Kidney glomerular epithelial cell (primary cell): ENCODE results near the gene ZNF790.
A peak's percentile ranks its signal among the peaks of the same experiment; 100 is the strongest.
"Not testable (repeated sequence)": the region's sequence is repeated elsewhere in the genome, so short reads cannot be mapped to it uniquely, and the experiment has no call there.

Source experiments
- DNase-seq: peaks from one replicate; lab custom pipeline; 2025; lab: John Stamatoyannopoulos, UW

Gene ZNF790

DNA sequence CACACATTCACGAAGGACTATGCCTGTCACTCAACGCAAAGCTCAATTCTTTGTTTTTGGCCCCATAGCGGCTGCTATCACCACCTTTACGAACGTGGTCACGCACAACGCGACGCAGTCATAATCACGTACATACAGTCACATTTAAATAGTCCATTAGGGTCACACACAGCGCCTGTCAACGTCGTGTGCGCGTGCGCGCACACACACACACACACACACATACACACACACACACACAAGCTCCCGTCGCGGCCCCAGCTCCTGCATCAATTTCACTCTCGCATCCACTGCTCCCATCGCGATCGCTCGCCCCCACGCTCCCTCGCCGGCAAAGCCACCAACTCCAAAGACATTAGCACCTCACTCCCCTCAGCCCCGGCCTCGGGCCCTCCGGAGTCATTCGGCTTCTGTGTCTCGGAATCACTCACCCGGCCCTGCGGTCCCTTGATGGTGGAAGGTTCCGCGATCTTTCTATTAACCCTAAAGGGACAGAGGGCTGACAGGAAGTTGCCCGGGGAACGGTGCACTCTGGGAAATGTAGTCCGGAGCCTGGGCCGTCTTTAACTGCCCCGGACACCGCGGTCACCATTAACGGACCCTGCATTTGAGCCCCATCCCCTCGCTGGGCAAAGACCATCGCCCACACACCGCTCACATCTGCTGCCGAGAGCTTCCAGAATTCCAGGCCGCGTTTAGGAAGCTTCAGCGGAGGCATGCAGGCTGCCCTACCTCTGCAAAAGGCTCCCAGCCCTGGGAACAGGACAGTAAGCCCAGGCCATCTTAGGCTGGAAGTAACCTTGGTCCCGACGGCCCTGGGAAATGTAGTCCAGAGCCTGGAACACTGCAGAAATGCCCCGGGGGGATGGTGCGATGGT is at the start of gene ZNF790:
TSS of gene ZNF790 (minus strand) at position 482 of the 878 bp plus-strand sequence. CDS start 12,768 bp downstream, outside the sequence.
- peak; percentile 79 for DNase-seq

DNA sequence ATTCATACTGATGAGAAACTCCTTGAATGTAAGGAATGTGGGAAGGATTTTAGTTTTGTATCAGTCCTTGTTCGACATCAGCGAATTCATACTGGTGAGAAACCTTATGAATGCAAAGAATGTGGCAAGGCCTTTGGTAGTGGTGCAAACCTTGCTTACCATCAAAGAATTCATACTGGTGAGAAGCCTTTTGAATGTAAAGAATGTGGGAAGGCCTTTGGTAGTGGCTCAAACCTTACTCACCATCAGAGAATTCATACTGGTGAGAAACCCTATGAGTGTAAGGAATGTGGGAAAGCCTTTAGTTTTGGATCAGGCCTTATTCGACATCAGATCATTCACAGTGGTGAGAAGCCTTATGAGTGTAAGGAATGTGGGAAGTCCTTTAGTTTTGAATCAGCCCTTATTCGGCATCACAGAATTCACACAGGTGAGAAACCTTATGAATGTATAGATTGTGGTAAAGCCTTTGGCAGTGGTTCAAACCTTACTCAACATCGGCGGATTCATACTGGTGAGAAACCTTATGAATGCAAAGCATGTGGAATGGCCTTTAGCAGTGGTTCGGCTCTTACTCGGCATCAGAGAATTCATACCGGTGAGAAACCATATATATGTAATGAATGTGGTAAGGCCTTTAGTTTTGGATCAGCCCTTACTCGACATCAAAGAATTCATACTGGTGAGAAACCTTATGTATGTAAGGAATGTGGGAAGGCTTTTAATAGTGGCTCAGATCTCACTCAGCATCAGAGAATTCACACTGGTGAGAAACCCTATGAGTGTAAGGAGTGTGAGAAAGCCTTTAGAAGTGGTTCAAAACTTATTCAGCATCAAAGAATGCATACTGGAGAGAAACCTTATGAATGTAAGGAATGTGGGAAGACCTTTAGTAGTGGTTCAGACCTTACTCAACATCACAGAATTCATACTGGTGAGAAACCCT is 39.1 kb upstream of the ZNF790 start:
- no peak for DNase-seq

DNA sequence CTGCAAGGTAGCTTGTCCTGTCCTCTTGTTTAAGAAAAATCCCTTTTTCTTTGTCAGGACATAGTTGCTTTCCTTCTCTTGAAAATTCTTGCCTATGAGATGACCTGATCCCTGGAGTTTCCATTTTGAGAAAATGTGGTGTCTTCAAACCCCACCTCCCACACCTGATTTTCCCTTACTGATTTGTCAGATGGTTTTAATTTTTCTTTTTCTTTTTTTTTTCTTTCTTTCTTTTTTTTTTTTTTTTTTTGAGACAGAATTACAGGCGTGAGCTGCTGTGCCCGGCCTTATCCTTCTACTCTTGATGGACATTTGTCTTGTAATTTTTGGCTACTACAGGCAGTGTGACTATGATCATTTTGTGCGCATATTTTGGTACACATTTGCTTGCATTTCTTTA is 13.7 kb upstream of the ZNF790 start:
- DNase-seq = no peak

DNA sequence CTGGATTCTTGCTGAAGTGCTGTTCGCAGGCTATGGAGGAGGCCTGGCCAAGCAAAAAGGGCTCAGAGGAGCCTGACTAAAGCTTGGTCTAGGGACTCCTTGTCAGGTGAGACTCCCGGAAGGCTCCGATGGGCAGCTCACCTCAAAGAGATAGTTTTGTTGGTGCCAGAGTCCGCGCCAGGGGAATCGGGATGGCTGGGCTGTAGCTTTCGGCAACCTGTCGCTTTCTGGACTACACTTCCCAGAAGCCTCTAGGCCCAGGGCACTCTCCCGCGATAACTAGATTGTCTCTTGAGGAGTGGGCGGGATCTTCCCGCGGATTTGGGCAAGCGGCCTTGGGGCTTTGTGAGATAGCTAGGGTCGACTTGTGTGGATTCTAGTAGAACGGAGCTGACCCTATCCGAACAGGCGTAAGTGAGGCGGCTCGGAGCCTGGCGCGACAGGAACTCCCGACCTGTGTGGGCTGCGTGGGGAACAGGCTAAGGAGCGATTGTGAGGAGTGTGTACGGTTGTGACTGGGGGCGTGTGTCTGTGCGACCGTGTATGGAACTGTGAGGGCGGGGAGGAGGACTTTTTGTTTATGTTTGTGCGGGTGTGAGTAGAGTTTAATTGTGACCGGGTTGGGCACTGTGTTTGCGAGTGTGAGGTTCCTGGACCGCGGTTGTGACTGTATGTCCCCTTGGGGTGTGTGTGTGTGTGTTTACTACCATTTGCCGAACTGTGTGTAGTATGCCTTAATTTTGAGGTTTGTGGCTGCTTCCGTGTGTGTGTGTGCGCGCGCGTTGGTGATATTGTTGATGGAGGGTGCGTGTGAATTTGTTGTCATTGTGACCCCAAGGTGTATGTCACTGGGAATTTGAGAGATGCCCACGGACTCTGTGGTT is 12.6 kb upstream of the ZNF790 start, which contains the start of gene ZNF345:
TSS of gene ZNF345 (plus strand) at position 318 of the 884 bp plus-strand sequence. CDS start 25,955 bp downstream, outside the sequence.
- DNase-seq = peak; percentile 87

DNA sequence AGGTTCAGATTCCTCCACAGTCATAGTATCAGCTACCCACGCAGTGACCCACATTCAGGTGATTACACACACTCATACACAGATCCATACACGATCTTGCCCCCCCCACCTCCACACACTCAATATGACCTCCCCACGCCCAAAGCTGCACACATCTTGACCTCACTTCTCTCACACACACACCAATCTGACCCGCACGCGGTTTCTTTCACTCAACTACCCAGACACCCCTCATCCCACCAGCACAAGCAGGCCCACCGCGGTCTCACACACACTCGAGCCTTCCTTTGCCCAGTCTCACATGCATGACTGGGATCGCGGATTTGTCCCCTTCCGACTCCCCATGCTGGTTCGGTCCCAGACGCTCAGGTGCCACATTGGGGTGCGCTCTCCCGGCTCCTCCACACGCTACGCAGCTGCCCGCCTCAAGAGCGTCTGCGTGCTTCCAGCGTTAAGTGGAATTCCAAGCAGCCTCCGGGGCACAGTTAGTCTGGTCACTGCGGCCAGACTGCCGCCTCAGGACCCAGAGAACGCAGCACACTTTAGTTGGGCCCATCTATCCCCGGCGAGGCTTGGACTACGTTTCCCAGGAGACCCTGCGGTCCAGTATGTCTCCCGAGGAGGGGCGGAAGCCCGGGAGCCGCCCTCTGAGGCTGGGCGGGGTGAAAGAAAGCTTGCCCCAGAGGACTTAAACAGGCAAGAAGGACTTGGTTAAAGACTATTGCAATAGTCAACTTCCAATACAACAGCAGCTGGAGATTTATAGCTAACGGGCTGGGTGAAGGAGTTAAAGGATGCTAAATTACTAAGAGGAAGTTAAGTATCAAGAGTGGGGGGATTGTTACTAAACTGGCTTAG is 11.7 kb upstream of the ZNF790 start:
- DNase-seq = peak; percentile 79

DNA sequence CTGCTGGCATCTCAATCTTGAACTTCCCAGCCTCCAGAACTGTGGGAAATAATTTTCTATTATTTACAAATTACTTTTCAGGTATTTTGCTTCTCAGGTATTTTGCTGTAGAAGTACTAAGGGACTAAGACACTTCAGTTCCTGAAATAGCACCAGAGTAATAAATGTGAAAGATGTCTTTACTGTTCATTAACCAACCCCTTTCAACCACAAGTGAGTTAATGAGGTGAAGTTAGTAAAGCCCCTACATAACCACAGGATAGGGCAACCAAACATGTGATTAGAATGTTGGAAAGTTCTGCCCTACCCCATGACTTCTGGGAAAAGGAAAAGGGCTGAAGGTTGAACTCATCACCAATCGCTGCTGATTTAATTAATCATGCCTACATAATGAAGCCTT is 9.8 kb upstream of the ZNF790 start:
- DNase-seq = no peak

DNA sequence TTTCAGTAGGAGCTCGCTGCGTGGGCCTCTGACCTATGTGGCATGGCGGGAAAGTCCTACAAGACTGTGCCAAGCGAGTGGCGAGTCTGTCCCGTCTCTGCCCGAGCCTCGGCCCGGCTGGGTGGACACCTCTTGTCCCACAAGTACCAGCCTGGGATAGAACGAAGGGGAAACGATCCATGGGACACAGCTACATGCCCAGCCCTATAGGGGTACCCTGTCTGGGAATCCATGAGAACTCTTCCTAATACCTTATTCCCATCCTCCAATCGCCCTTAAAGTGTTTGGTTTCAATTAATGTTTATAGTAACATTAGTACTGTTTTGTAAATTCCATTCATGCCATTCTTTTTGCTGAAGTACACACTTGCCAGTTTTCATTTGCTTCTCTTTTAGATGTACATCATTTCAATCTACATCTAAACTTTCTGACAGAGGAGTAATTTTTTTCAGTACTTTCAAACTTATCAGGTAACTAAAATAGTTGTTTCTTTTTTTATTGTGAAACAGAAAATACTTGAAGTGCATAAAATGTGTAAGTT is 667 bp upstream of the ZNF790 start:
- DNase-seq = no peak

DNA sequence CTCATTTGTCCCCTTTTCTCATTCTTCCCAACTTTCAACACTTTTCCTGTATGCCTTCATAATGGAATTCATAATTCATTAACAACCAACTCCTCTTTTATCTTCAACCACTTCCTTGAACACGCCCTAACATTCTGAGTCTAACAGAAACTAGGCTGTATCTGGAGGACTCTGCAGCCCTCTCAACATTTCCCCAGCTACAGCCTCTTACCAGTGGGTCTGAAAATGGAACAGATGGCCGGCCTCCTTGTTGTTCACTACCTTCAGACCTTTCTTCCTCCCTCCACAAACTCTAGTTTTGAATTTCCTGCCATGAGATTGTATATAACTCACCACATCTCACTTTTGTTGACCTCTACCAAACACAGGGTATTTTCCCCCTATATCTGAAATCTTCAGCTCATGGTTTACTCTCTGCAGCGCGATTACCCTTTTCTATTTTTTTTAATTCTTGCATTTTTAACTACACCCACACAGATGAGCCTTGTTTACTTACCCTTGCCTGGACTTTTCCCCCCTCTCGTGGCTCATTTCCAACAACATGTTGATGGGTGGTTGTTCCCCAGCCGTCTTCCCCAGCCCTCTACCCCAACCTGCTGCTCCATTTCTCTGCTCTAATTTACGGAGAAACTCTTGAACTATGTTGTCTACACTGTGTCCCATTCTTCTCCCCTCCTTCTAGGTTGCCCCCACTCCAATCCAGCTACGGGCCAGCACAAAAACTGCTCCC is 846 bp downstream of the ZNF790 start:
- DNase-seq = peak; percentile 14

DNA sequence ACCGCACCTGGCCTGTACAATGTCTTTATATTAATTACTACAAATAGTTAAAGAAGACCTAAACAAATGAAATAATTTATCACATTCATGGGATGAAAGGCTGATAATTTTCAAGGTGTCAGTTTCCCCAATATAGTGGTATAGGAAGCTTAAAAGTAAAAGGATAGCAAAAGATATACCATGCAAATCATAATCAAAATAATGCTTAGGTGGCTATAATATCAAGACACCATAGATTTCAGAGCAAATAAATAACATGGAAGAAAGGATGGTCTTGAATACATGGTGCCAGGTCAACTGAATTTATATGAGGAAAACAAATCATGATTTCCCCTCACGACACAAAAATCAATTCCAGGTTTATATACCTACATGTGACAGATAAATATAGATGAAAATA is 4.8 kb downstream of the ZNF790 start:
- no peak for DNase-seq

DNA sequence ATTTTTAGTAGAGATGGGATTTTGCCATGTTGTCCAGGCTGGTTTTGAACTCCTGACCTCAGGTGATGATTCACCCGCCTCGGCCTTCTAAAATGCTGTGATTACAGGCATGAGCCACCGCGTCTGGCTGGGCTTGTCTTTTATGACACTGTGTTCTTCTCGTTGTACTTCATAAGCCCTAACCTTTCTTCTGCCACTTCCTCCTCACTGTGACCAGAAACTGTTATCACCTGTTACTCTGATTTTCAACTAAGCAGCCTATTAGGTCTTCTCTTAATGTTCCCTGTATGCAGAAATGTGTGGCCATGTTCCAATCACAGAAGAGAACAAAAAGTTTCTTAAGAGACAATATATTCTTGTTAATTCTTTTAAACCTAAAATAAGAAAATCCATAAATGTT is 16.4 kb downstream of the ZNF790 start:
- DNase-seq = no peak

DNA sequence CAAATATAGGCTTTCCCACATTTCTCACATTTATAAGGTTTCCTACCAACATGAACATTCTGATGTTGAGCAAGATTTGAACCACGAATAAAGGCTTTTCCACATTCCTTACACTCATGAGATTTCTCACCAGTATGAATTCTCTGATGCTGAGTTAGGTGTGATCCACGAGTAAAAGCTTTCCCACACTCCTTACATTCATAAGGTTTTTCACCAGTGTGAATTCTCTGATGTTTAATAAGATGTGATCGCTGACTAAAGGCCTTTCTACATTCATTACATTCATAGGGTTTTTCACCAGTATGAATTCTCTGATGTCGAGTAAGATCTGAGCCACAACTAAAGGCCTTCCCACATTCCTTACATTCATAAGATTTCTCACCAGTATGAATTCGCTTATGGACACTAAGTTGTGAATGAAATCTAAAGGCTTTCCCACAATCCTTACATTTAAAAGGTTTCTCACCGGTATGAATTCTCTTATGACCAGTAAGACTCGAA is 19.0 kb downstream of the ZNF790 start:
- no peak for DNase-seq

DNA sequence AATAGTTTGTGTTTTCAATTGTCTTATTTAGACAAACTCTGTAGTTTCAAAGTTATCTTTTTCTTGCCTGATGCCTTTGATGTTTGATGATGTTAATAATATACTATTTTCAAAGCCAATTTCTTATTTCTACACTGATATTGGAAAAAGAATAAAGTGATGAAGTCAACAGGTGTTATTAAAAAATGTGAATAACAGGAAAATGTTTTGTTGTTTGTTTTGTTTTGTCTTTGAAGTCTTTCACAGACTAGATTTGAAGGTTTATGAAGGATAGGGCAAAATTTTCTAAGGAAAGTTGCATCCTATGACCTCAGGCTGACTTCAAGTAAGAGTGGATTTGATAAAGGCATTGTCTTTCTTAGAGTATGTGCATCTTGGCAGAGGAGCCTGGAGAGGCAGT is 31.2 kb downstream of the ZNF790 start:
- DNase-seq = no peak

DNA sequence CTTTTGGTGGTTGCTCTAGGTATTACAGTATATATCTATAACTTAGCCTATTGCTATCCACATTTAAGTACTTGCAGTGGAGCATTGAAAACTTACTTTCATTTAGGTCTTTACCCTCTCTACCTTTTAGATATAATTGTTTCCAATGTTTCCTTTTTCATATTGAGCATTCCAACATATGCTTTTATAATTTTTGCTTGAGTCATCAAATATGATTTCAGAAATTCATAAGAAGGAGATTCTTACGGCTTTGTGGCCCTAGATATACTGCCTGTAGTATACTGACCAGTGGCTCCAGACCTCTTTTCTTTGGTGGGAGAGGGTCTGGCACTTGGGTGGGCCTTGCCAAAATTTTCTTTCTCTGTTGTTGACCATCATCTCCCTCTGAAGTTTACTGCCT is 32.8 kb downstream of the ZNF790 start:
- no peak for DNase-seq

DNA sequence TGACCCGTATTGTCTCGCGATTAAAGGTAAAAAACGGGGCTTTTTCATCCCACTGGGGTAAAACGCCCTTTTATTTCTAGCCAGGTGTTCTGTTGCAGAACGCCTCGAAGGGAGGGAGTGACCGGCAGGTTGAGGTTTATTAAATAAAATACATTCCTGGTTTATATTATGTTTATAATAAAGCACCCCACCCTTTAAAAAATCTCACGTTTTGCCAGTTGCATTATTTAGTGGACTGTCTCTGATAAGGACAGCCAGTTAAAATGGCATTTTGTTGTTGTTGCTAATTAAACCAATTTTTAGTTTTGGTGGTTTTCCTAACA is 40.4 kb downstream of the ZNF790 start:
- no peak for DNase-seq

DNA sequence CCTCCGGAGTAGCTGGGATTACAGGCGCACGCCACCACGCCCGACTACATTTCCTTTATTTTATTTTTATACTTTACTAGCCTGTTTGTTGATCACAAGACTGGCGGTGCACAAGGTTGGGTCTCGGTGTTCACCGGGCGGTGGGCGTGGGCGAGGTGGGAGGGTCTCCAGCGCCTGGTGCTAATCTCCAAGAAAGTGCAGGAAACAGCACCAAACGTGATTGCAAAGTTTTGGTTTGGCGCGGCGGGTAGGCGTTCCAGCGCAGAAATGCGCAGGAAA is 41.5 kb downstream of the ZNF790 start:
- DNase-seq = no peak

DNA sequence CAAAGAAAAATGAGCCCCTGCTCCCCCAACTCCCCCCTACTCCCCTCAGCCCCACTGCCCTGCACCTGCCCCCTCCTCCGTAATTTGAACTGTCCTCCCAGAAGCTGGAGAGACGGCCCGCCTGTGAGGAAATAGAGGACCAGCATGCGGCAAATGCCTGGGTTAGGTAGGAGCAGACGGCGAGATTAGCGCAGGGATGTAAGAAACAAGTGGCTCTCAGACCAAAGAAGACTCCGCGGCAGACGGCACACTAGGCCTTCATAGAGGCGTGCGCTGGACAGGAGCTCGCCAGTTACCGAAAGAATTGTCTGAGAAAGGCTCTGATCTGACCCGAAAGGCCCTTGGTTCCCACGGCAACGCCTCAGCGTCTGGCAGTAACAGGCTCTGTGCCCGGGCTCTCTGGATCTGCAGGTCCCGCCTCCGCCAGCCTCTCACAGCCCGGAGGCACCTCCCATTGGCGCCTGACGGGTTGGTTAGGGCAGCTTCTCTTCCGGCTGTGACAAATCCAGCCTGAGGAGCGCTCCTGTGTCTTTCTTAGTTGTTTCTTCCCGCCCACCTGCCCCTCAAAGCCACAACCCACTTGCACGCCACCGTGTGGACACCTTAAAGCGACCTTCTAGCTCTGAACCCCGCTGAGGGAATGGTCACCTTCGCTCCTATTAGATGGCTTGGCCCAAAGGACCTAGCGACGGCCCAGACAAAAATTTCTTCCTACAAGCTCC is 46.6 kb downstream of the ZNF790 start:
- not testable (repeated sequence) for DNase-seq

DNA sequence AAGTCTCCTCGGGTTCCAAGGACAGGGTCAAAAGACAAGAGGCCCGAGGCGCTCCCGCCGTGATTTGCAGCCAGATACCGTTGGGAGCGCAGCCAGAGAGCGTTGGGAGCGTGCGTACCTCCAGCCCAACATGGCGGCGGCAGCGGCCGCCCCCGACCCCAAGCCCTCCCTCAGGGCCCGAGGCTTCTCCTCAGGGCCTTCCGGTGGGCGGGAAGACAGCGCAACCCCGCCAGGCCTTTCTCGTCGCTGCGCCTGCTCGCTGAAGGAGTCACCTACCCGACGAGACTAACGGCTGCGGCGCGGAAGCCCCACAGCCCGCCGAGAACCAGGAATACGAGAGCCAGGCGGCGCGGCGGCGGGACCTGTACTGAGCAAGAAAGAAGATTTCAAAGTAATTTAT is 62.4 kb downstream of the ZNF790 start:
- no peak for DNase-seq

DNA sequence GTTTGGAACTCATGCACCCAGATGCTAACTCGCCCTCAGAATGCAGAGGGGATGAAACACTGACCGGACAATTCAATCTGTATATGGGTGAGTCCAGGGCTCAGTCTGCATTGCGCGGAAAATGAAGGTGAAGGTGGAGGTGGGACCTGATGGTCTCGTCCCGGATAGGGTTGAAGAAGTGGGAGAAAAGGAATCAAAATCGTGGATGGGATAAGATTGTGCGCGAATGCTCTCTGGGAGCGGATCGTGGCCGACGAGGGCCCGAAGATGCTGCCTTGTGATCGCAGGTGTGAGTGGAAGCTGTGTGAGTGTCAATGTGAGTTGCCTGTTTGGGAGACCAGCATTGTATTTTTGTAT is 65.0 kb downstream of the ZNF790 start:
- no peak for DNase-seq
